ENCODE data around the gene LSM8.

DNA sequence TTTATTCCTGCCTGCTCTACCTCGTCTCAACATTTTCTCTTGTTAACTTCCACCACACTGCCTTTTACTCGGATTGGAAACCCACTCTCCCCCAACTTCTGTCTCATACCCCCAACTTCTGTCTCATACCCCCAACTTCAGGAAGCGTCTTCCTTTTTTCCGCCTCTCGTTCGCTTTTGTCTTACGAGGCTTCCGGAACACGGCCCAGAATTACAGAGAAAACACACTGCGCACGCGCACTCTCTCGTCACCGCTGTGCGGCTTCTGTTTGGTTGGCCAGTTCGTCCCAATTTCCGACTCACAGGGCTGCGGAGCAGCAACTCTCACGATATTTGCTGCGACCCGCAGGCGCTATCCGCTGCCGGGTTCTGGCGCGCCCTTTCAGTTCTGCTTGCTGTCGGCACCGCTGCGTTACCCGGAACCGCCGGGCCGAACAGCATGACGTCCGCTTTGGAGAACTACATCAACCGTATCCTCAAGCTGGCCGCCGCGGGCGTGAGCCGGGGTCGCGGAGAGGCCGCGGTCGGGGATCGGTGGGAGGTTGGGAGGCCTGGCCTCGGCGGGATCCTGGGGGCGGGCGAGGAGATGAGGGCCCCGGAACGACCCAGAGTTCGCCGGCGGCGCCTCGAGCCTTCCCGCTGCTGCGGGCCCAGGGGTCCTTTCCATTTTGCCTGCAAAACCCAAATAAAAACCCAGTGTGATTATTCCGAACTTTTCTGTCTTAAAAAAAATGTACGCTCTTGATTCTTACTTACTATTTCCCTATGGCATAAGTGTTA, at the start of gene LSM8:
- TF ChIP-seq YY1 (IDR thresholded peaks at IDR 0.05; ENCODE audit: insufficient read depth, insufficient read length): no peak
- TF ChIP-seq SUZ12 (IDR thresholded peaks at IDR 0.05; ENCODE audit: extremely low read depth, insufficient read depth, insufficient read length): no peak
- TF ChIP-seq ZNF274 (IDR thresholded peaks at IDR 0.05; ENCODE audit: low read depth, low read length): no peak
